ENCODE data around the gene OR1B1.
"Not testable (repeated sequence)": the region's sequence is repeated elsewhere in the genome, so short reads cannot be mapped to it uniquely, and the experiment has no call there.

Gene OR1B1

GRCh38 chr9:122657527-122657926 lies at the start of gene OR1B1:
TSS of gene OR1B1 (minus strand) at chr9:122657627.
- DNase-seq (ENCODE audit: low spot score) = no peak

GRCh38 chr9:122695696-122696095 lies 38.3 kb upstream of the OR1B1 start:
- no peak for DNase-seq (ENCODE audit: low spot score)

GRCh38 chr9:122684851-122685250 lies 27.4 kb upstream of the OR1B1 start:
- no peak for DNase-seq (ENCODE audit: low spot score)

- DNase-seq (ENCODE audit: low spot score) = no peak
These were observed 15.1 kb upstream of the OR1B1 start for GRCh38 chr9:122672481-122672880.

GRCh38 chr9:122661416-122661815 lies 4.0 kb upstream of the OR1B1 start, which contains the start of gene OR1L1:
TSS of gene OR1L1 (plus strand) at chr9:122661716. CDS start at chr9:122661716, 0 bp downstream.
- DNase-seq (ENCODE audit: low spot score) = no peak

- no peak for DNase-seq (ENCODE audit: low spot score)
These were observed 1.0 kb downstream of the OR1B1 start for GRCh38 chr9:122656378-122656777.

- no peak for DNase-seq (ENCODE audit: low spot score)
These were observed 15.2 kb downstream of the OR1B1 start for GRCh38 chr9:122642226-122642625.

GRCh38 chr9:122619996-122620395 lies 37.4 kb downstream of the OR1B1 start:
- DNase-seq (ENCODE audit: low spot score) = no peak

GRCh38 chr9:122614362-122614761 lies 43.1 kb downstream of the OR1B1 start, which contains the start of gene OR1Q1:
TSS of gene OR1Q1 (plus strand) at chr9:122614738. CDS start at chr9:122614738, 0 bp downstream.
- no peak for DNase-seq (ENCODE audit: low spot score)

GRCh38 chr9:122609804-122610203 lies 47.6 kb downstream of the OR1B1 start:
- no peak for DNase-seq (ENCODE audit: low spot score)

GRCh38 chr9:122606587-122606986 lies 50.8 kb downstream of the OR1B1 start:
- no peak for DNase-seq (ENCODE audit: low spot score)

- DNase-seq (ENCODE audit: low spot score) = no peak
These were observed 51.7 kb downstream of the OR1B1 start for GRCh38 chr9:122605691-122606090.

- DNase-seq (ENCODE audit: low spot score) = not testable (repeated sequence)
These were observed 74.1 kb downstream of the OR1B1 start, which contains the start of gene OR1L8 for GRCh38 chr9:122583284-122583683. TSS of gene OR1L8 (minus strand) at chr9:122583384. CDS start at chr9:122568477, 14,907 bp downstream.

GRCh38 chr9:122580360-122580759 lies 77.1 kb downstream of the OR1B1 start:
- no peak for DNase-seq (ENCODE audit: low spot score)

- no peak for DNase-seq (ENCODE audit: low spot score)
These were observed 77.6 kb downstream of the OR1B1 start for GRCh38 chr9:122579874-122580273.
